MM.1S (cell line): Measurements from ENCODE around the gene ZNF787.

ENCODE experiments used
- CTCF ChIP-seq: fragments of 300-600 bp; sonication (generic); IDR thresholded peaks from 2 replicates; pipeline ENCODE4 v1.5.1; 2016; ENCODE audit warnings: antibody characterized with exemption, low read length, mixed read lengths
- EZH2 ChIP-seq: fragments of 300-600 bp; sonication (generic); optimal IDR thresholded peaks from 2 replicates; pipeline ENCODE3; 2017; ENCODE audit warnings: low read depth, mild to moderate bottlenecking, antibody characterized with exemption, low read length, mixed read lengths
- EZH2phosphoT487 ChIP-seq: fragments of 300-600 bp; sonication (generic); IDR thresholded peaks from 2 replicates; pipeline ENCODE4 v1.6.1; 2018; ENCODE audit warnings: antibody characterized with exemption, low read length

GRCh38 chr19:56079609-56080008 lies 41.5 kb downstream of the ZNF787 start:
- TF ChIP-seq CTCF (no peak), EZH2 (no peak), EZH2phosphoT487 (no peak)
